Measurements from ENCODE around the gene GRIN2A. TPM values are rescaled to one million over a fixed set of nuclear protein-coding genes. Genes with fewer than 3 reads are reported as not detected.

Gene GRIN2A
- polyA plus RNA-seq, 1 experiment: not detected

DNA sequence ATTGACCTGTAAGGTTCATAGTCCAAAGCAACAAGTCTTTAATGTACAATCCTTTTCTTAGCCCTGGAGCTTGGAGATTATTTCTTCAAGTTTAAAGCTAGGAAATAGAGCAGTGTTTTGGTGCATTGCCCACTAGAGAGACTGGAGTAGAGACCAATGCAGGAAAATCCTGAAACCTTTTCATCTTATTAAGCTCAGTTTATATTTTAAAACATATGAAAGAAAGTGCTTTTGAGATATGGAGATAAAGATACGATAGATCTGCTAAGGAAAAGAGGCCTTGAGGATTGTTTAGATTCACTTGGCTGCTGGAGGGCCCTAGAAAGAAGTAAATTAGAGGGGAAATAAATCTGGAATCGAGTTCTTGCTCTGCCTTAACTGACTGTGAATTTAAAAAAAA lies 212.0 kb downstream of the GRIN2A start:
- ChIA-PET POLR2A (no interaction called here), CTCF (interaction anchor here (0.7 kb wide), 1 partner anchor 200 kb away, joined by 4 read pairs; no protein-coding TSS in a partner anchor)
- TF ChIP-seq, protein P1, sequence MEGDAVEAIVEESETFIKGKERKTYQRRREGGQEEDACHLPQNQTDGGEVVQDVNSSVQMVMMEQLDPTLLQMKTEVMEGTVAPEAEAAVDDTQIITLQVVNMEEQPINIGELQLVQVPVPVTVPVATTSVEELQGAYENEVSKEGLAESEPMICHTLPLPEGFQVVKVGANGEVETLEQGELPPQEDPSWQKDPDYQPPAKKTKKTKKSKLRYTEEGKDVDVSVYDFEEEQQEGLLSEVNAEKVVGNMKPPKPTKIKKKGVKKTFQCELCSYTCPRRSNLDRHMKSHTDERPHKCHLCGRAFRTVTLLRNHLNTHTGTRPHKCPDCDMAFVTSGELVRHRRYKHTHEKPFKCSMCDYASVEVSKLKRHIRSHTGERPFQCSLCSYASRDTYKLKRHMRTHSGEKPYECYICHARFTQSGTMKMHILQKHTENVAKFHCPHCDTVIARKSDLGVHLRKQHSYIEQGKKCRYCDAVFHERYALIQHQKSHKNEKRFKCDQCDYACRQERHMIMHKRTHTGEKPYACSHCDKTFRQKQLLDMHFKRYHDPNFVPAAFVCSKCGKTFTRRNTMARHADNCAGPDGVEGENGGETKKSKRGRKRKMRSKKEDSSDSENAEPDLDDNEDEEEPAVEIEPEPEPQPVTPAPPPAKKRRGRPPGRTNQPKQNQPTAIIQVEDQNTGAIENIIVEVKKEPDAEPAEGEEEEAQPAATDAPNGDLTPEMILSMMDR (IDR thresholded peaks at IDR 0.05; ENCODE audit: insufficient read depth, low read depth, low read length): no peak
- Histone ChIP-seq H3K36me3 (ENCODE audit: control insufficient read depth, insufficient read depth, low read length) (no peaks in the 10 kb centered on the region), H3K4me3 (ENCODE audit: low read depth, low read length) (no peak overlapping the region), H3K27me3 (ENCODE audit: control insufficient read depth, insufficient read depth, low read length) (no peaks in the 10 kb centered on the region)
- no peak for DNase-seq (ENCODE audit: low read depth)

DNA sequence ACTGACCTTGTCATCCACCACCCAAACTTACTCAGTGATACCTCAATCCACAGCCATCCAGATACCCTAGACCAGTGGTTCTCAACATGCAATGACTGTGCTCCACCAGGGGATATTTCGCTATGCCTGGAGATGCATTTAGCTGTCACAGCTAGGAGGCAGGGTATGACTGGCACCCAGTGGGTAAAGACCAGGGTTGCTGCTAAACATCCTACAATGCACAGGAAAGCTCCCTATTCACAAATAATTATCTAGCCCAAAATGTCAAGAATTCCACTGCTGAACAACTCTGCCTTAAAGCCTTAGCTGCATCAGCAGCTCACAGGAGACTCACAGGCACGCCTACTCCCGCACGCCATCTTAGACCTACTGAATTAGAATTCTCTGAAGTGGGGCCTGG lies 212.6 kb downstream of the GRIN2A start:
- H3K4me3 ChIP-seq (ENCODE audit: low read depth, low read length): no peak overlapping the region
- H3K36me3 ChIP-seq (ENCODE audit: control insufficient read depth, insufficient read depth, low read length): no peaks in the 10 kb centered on the region
- H3K27me3 ChIP-seq (ENCODE audit: control insufficient read depth, insufficient read depth, low read length): no peaks in the 10 kb centered on the region
- no peak for DNase-seq (ENCODE audit: low read depth)
- ChIA-PET CTCF (interaction anchor here (0.7 kb wide), 1 partner anchor 201 kb away, joined by 4 read pairs; no protein-coding TSS in a partner anchor), POLR2A (no interaction called here)
- TF ChIP-seq, protein P1 (IDR thresholded peaks at IDR 0.05; ENCODE audit: insufficient read depth, low read depth, low read length): no peak

DNA sequence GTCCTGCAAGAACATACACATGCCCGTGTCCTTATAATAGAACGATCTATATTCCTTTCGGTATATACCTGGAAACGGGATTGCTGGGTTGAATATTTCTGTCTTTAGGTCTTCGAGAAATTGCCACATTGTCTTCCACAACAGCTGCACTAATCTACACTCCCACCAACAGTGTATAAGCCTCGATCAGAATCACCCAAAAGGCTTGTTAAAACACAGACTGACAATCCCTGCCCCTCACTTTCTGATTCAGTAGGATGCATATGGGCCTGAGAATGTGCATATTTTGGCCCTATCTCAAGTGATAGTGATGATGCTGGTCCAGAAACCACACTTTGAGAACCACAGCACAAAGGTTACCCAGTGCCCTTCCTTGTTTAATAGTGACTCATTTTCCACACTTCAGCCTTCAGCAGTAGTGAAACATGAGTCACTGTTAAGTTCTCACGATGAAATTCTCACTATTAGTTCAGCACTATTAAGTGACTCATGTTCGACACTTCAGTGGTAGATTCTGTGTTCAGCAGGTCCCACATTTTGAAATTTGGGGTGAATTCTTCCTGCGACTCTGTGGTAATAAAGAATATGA lies 215.6 kb downstream of the GRIN2A start:
- Histone ChIP-seq H3K36me3 (ENCODE audit: control insufficient read depth, insufficient read depth, low read length) (no peaks in the 10 kb centered on the region), H3K27me3 (ENCODE audit: control insufficient read depth, insufficient read depth, low read length) (no peaks in the 10 kb centered on the region), H3K4me3 (ENCODE audit: low read depth, low read length) (no peak overlapping the region)
- POLR2A ChIA-PET: no interaction called here
- DNase-seq (ENCODE audit: low read depth): no peak
- TF ChIP-seq, protein P1 (IDR thresholded peaks at IDR 0.05; ENCODE audit: insufficient read depth, low read depth, low read length): no peak
- CTCF ChIA-PET: no interaction called here

DNA sequence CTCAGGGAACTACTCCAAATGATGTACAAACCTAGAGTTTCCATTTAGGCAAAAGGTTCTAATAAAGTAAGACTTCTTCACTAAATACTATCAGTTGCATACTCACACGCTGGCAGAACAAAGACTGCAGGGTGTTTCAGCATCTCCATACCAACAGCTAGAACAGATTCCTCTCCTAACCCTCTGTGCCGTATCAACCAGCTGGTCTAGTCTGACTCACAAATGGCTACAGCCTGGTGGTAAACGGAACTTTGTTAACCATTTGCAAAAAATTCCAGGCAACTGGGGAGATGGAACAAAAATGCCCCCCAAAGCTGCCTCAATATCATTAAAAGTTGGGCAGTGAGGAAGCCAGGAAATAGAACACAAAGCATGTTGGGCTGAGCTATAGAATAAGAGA lies 217.1 kb downstream of the GRIN2A start:
- no peaks in the 10 kb centered on the region for H3K27me3 ChIP-seq (ENCODE audit: control insufficient read depth, insufficient read depth, low read length)
- ChIA-PET CTCF (no interaction called here), POLR2A (no interaction called here)
- TF ChIP-seq, protein P1 (IDR thresholded peaks at IDR 0.05; ENCODE audit: insufficient read depth, low read depth, low read length): no peak
- DNase-seq (ENCODE audit: low read depth): no peak
- no peak overlapping the region for H3K4me3 ChIP-seq (ENCODE audit: low read depth, low read length)
- H3K36me3 ChIP-seq (ENCODE audit: control insufficient read depth, insufficient read depth, low read length): no peaks in the 10 kb centered on the region

DNA sequence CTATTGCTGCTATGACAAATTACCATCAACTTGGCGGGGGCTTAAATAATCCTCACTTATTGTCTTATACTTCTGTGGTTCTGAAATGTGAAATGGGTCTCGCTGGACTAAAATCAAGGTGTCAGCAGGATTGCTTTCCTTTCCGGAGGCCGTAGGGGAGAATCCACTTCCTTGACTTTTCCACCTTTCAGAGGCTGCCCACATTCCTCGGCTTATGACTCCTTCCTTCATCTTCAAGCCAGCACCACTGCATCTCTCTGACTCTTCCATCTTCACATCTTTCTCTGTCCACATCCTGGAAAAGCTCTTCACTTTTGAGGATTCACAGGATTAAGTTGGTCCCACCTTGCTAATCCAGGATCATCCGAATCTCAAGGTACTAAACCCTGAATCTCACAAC lies 217.8 kb downstream of the GRIN2A start:
- CTCF ChIA-PET: no interaction called here
- Histone ChIP-seq H3K27me3 (ENCODE audit: control insufficient read depth, insufficient read depth, low read length) (no peaks in the 10 kb centered on the region), H3K36me3 (ENCODE audit: control insufficient read depth, insufficient read depth, low read length) (no peaks in the 10 kb centered on the region), H3K4me3 (ENCODE audit: low read depth, low read length) (no peak overlapping the region)
- DNase-seq (ENCODE audit: low read depth): no peak
- POLR2A ChIA-PET: no interaction called here
- TF ChIP-seq, protein P1 (IDR thresholded peaks at IDR 0.05; ENCODE audit: insufficient read depth, low read depth, low read length): no peak
